ENCODE data around the gene METTL23. TPM values are rescaled to one million over a fixed set of nuclear protein-coding genes. Genes with fewer than 3 reads are reported as not detected.

The METTL23 gene
- total and polyA plus RNA-seq, 2 donors (not counting 3 experiments of a cell fraction or from before 2014, with no cell fraction given), result 19.5 to 33.4 TPM

- no peaks in the 10 kb centered on the region for H3K9me3 ChIP-seq (replicated peaks; ENCODE audit: control insufficient read depth, insufficient read depth, low read length)
- H3K4me1 ChIP-seq (ENCODE audit: control insufficient read depth, extremely low read depth, insufficient read depth, low read length), result peaks cover 20% of the 10 kb centered on the region
- BruUV-seq (replicated peaks), result no TSS peak
- FAIRE-seq, result no peak
- ChIA-PET POLR2A (no interaction called here), CTCF (interaction anchor here (5.9 kb wide), 1 partner anchor 25 kb away, joined by 43 read pairs; no protein-coding TSS in a partner anchor)
- no peak overlapping the region for H3K4me3 ChIP-seq (replicated peaks in 1 of 3; ENCODE audit: insufficient read depth in 1 of 3, low read depth in 1 of 3, low read length in 3 of 3)
- intact Hi-C loops (cut with micrococcal nuclease), result no loop called here
- H3K27ac ChIP-seq (ENCODE audit: insufficient read depth, low read depth, low read length), result no peak overlapping the region
- TF ChIP-seq FOS (IDR thresholded peaks at IDR 0.05; ENCODE audit: borderline replicate concordance, insufficient read depth, low read length) (no peak), CTCF (IDR thresholded peaks at IDR 0.05; ENCODE audit: extremely low read depth in 1 of 2, insufficient read depth in 1 of 2, low read depth in 1 of 2, low read length in 2 of 2) (no peak), POLR2A (IDR thresholded peaks at IDR 0.05; ENCODE audit: low read depth, low read length) (no peak), EZH2 (IDR thresholded peaks at IDR 0.05; ENCODE audit: borderline replicate concordance, low read depth, low read length, severe bottlenecking) (no peak), MAX (IDR thresholded peaks at IDR 0.05; ENCODE audit: insufficient read depth, insufficient read length) (no peak), POLR2AphosphoS5 (IDR thresholded peaks at IDR 0.05; ENCODE audit: insufficient read depth, low read depth, low read length) (no peak), GATA2 (IDR thresholded peaks at IDR 0.05; ENCODE audit: insufficient read depth, insufficient read length, low read depth, low read length) (no peak), MYC (IDR thresholded peaks at IDR 0.05; ENCODE audit: low read depth, low read length) (no peak), JUN (IDR thresholded peaks at IDR 0.05; ENCODE audit: borderline replicate concordance, insufficient read depth, insufficient read length, low read depth) (no peak)
- no peaks in the 10 kb centered on the region for H3K36me3 ChIP-seq (ENCODE audit: control insufficient read depth in 2 of 2, extremely low read depth in 1 of 2, insufficient read depth in 2 of 2, low read length in 2 of 2)
- no peak overlapping the region for H3K4me2 ChIP-seq (ENCODE audit: insufficient read depth, low read length)
- no peaks in the 10 kb centered on the region for H3K27me3 ChIP-seq (ENCODE audit: control insufficient read depth in 2 of 2, insufficient read depth in 2 of 2, low read length in 2 of 2)
- DNase-seq (ENCODE audit: low read depth, low spot score), result no peak
- H4K20me1 ChIP-seq (replicated peaks; ENCODE audit: control insufficient read depth, extremely low read depth, insufficient read depth, low read length), result no peaks in the 10 kb centered on the region
- H3K79me2 ChIP-seq (ENCODE audit: control insufficient read depth, insufficient read depth, low read length), result peaks cover 69% of the 10 kb centered on the region
- H3K9me1 ChIP-seq (replicated peaks; ENCODE audit: control insufficient read depth, extremely low read depth, insufficient read depth, low read length), result no peaks in the 10 kb centered on the region
- H2AFZ ChIP-seq (ENCODE audit: low read depth, low read length), result no peak overlapping the region
- dilution Hi-C loops (cut with MboI; ENCODE audit: extremely low pct_ligation_motif_present, low sequenced_read_pairs), result no loop called here
- no peak overlapping the region for H3K9ac ChIP-seq (replicated peaks; ENCODE audit: extremely low read depth, insufficient read depth, low read length)
Observed at GRCh38 chr17:76706817-76707216, 19.8 kb upstream of the METTL23 start.

All from endothelial cell of umbilical vein (primary cell).